Measurements from ENCODE around the gene KDM4C.

DNA sequence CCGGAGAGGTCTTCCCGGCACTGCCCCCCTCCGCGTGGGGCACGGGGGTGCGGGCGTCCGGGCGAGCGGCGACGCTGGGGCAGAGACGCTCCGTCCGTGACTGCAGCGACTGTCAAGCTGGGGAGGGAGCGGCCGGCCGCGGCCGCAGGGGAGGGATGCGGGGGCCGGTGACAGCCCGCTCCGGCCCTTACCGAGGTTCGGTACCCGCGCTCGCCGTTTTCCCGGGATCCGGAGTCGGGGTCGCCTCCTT, 400 bp downstream of the KDM4C start:
- TF ChIP-seq, protein P1, sequence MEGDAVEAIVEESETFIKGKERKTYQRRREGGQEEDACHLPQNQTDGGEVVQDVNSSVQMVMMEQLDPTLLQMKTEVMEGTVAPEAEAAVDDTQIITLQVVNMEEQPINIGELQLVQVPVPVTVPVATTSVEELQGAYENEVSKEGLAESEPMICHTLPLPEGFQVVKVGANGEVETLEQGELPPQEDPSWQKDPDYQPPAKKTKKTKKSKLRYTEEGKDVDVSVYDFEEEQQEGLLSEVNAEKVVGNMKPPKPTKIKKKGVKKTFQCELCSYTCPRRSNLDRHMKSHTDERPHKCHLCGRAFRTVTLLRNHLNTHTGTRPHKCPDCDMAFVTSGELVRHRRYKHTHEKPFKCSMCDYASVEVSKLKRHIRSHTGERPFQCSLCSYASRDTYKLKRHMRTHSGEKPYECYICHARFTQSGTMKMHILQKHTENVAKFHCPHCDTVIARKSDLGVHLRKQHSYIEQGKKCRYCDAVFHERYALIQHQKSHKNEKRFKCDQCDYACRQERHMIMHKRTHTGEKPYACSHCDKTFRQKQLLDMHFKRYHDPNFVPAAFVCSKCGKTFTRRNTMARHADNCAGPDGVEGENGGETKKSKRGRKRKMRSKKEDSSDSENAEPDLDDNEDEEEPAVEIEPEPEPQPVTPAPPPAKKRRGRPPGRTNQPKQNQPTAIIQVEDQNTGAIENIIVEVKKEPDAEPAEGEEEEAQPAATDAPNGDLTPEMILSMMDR (conservative IDR thresholded peaks at IDR 0.05; ENCODE audit: low read length): no peak
- no peak for TF ChIP-seq EZH2phosphoT487 (IDR thresholded peaks at IDR 0.05; ENCODE audit: borderline replicate concordance, low read depth, low read length)
